HEK293 (cell line): ENCODE measurements around the gene MRM1.

Experiments used
- CTCF ChIA-PET: fragments of 350-600 bp; formaldehyde crosslinking; extraction: SDS; loops from one replicate; lab custom pipeline; 2021; ENCODE audit warnings: antibody characterized with exemption; lab: Yijun Ruan, JAX
- POLR2A ChIA-PET: fragments of 300-600 bp; formaldehyde crosslinking; extraction: SDS; loops from one replicate; lab custom pipeline; 2020; ENCODE audit warnings: antibody characterized with exemption, inconsistent platforms; lab: Yijun Ruan, JAX
- H3K27ac ChIP-seq: fragments of 200-500 bp; sonication (Bioruptor generic); 2 replicates; pipeline ENCODE4 v1.5.1; 2014; ENCODE audit warnings: low read depth, low read length, control low read depth, inconsistent platforms; ENCODE audit errors: extremely low read depth
- H3K36me3 ChIP-seq, 2 experiments: fragments of 200-500 bp in 1 of 2; sonication (Bioruptor generic) in 1 of 2; 1 replicate in 1 of 2; 2 replicates in 1 of 2; pipeline ENCODE4 v1.5.1; 2014 to 2017; ENCODE audit warnings: inconsistent platforms in 2 of 2, low read length in 2 of 2; ENCODE audit not compliant: control insufficient read depth in 2 of 2, insufficient read depth in 1 of 2
- H3K4me1 ChIP-seq: fragments of 200-500 bp; sonication (Bioruptor generic); 2 replicates; pipeline ENCODE4 v1.5.1; 2014; ENCODE audit warnings: mild to moderate bottlenecking, low read length, inconsistent platforms; ENCODE audit not compliant: control insufficient read depth, insufficient read depth
- H3K4me3 ChIP-seq: 2 replicates; pipeline ENCODE4 v1.5.1; 2011; ENCODE audit warnings: low read depth, mild to moderate bottlenecking, control low read depth, low read length, moderate library complexity
- H3K9me3 ChIP-seq: fragments of 200-500 bp; sonication (Bioruptor generic); 2 replicates; pipeline ENCODE4 v1.5.1; 2014; ENCODE audit warnings: low read depth, low read length, inconsistent platforms; ENCODE audit not compliant: control insufficient read depth, insufficient read depth
- BCL11B ChIP-seq: fragments of 450-650 bp; formaldehyde crosslinking; IDR thresholded peaks from 2 replicates; pipeline ENCODE4 v1.5.1; 2016; ENCODE audit warnings: low read depth, missing biosample characterization, missing genetic modification characterization
- GLIS1 ChIP-seq: fragments of 450-650 bp; formaldehyde crosslinking; IDR thresholded peaks from 2 replicates; pipeline ENCODE4 v1.5.1; 2016; ENCODE audit warnings: missing biosample characterization, missing genetic modification characterization
- GLIS2 ChIP-seq: fragments of 450-650 bp; formaldehyde crosslinking; IDR thresholded peaks from 2 replicates; pipeline ENCODE4 v1.5.1; 2016; ENCODE audit warnings: missing biosample characterization, missing genetic modification characterization
- HOXD13 ChIP-seq: sonication (generic); formaldehyde crosslinking; IDR thresholded peaks from 2 replicates; pipeline ENCODE4 v1.8.0; 2022; ENCODE audit warnings: missing genetic modification reagents, borderline replicate concordance
- KLF1 ChIP-seq: fragments of 450-650 bp; formaldehyde crosslinking; IDR thresholded peaks from 2 replicates; pipeline ENCODE4 v1.5.1; 2016; ENCODE audit warnings: missing biosample characterization, missing genetic modification characterization
- KLF9 ChIP-seq: fragments of 450-650 bp; formaldehyde crosslinking; IDR thresholded peaks from 2 replicates; pipeline ENCODE4 v1.5.1; 2016; ENCODE audit warnings: missing biosample characterization, missing genetic modification characterization, low read depth
- OSR2 ChIP-seq: fragments of 450-650 bp; formaldehyde crosslinking; IDR thresholded peaks from 2 replicates; pipeline ENCODE4 v1.5.1; 2016; ENCODE audit warnings: missing biosample characterization, missing genetic modification characterization
- RBAK ChIP-seq: fragments of 450-650 bp; formaldehyde crosslinking; IDR thresholded peaks from 2 replicates; pipeline ENCODE4 v1.5.1; 2016; ENCODE audit warnings: missing biosample characterization, missing genetic modification characterization
- SP7 ChIP-seq: fragments of 450-650 bp; formaldehyde crosslinking; IDR thresholded peaks from 2 replicates; pipeline ENCODE4 v1.5.1; 2016; ENCODE audit warnings: missing biosample characterization, missing genetic modification characterization
- ZBTB17 ChIP-seq: fragments of 450-650 bp; formaldehyde crosslinking; IDR thresholded peaks from 2 replicates; pipeline ENCODE4 v1.5.1; 2016; ENCODE audit warnings: missing biosample characterization, missing genetic modification characterization
- ZBTB20 ChIP-seq: fragments of 450-650 bp; formaldehyde crosslinking; IDR thresholded peaks from 2 replicates; pipeline ENCODE4 v1.5.1; 2016; ENCODE audit warnings: missing biosample characterization, missing genetic modification characterization
- ZBTB48 ChIP-seq: fragments of 450-650 bp; formaldehyde crosslinking; IDR thresholded peaks from 2 replicates; pipeline ENCODE4 v1.5.1; 2016; ENCODE audit warnings: missing biosample characterization, missing genetic modification characterization
- ZNF155 ChIP-seq: fragments of 450-650 bp; formaldehyde crosslinking; IDR thresholded peaks from 2 replicates; pipeline ENCODE4 v1.5.1; 2016; ENCODE audit warnings: missing biosample characterization, missing genetic modification characterization
- ZNF174 ChIP-seq: fragments of 450-650 bp; formaldehyde crosslinking; IDR thresholded peaks from 2 replicates; pipeline ENCODE4 v1.5.0; 2017; ENCODE audit warnings: missing biosample characterization, mild to moderate bottlenecking, missing genetic modification characterization
- ZNF223 ChIP-seq: fragments of 450-650 bp; formaldehyde crosslinking; IDR thresholded peaks from 2 replicates; pipeline ENCODE4 v1.5.1; 2016; ENCODE audit warnings: missing biosample characterization, missing genetic modification characterization
- ZNF266 ChIP-seq: fragments of 450-650 bp; formaldehyde crosslinking; IDR thresholded peaks from 2 replicates; pipeline ENCODE4 v1.5.1; 2016; ENCODE audit warnings: missing biosample characterization, missing genetic modification characterization, low read depth
- ZNF600 ChIP-seq: fragments of 450-650 bp; formaldehyde crosslinking; IDR thresholded peaks from 2 replicates; pipeline ENCODE4 v1.5.1; 2016; ENCODE audit warnings: missing biosample characterization, missing genetic modification characterization
- ZNF777 ChIP-seq: fragments of 450-650 bp; formaldehyde crosslinking; IDR thresholded peaks from 2 replicates; pipeline ENCODE4 v1.5.1; 2017; ENCODE audit warnings: missing biosample characterization, missing genetic modification characterization, borderline replicate concordance
- ZSCAN30 ChIP-seq: fragments of 450-650 bp; IDR thresholded peaks from 2 replicates; pipeline ENCODE4 v1.5.1; 2018; ENCODE audit warnings: missing biosample characterization, mild to moderate bottlenecking, missing genetic modification characterization, moderate library complexity
- ZXDB ChIP-seq: fragments of 450-650 bp; formaldehyde crosslinking; IDR thresholded peaks from 2 replicates; pipeline ENCODE4 v1.5.1; 2016; ENCODE audit warnings: missing biosample characterization, missing genetic modification characterization
- TF ChIP-seq, protein P1 (sequence below): fragments of 450-650 bp; formaldehyde crosslinking; IDR thresholded peaks from 2 replicates; pipeline ENCODE4 v1.5.1; 2016; ENCODE audit warnings: missing biosample characterization, missing genetic modification characterization
- TF ChIP-seq, protein P2 (sequence below): fragments of 450-650 bp; formaldehyde crosslinking; IDR thresholded peaks from 2 replicates; pipeline ENCODE4 v1.5.1; 2016; ENCODE audit warnings: missing biosample characterization, missing genetic modification characterization, low read depth
- TF ChIP-seq, protein P3 (sequence below): fragments of 450-650 bp; formaldehyde crosslinking; IDR thresholded peaks from 2 replicates; pipeline ENCODE4 v1.5.1; 2016; ENCODE audit warnings: missing biosample characterization, missing genetic modification characterization
- TF ChIP-seq, protein P4 (sequence below): fragments of 450-650 bp; formaldehyde crosslinking; IDR thresholded peaks from 2 replicates; pipeline ENCODE4 v1.5.1; 2016; ENCODE audit warnings: missing biosample characterization, missing genetic modification characterization
- TF ChIP-seq, protein P5 (sequence below): fragments of 450-650 bp; formaldehyde crosslinking; IDR thresholded peaks from 2 replicates; pipeline ENCODE4 v1.5.1; 2016; ENCODE audit warnings: missing biosample characterization, missing genetic modification characterization
- TF ChIP-seq, protein P6 (sequence below): fragments of 450-650 bp; formaldehyde crosslinking; IDR thresholded peaks from 2 replicates; pipeline ENCODE4 v1.5.1; 2016; ENCODE audit warnings: missing biosample characterization, missing genetic modification characterization

MRM1 gene

DNA sequence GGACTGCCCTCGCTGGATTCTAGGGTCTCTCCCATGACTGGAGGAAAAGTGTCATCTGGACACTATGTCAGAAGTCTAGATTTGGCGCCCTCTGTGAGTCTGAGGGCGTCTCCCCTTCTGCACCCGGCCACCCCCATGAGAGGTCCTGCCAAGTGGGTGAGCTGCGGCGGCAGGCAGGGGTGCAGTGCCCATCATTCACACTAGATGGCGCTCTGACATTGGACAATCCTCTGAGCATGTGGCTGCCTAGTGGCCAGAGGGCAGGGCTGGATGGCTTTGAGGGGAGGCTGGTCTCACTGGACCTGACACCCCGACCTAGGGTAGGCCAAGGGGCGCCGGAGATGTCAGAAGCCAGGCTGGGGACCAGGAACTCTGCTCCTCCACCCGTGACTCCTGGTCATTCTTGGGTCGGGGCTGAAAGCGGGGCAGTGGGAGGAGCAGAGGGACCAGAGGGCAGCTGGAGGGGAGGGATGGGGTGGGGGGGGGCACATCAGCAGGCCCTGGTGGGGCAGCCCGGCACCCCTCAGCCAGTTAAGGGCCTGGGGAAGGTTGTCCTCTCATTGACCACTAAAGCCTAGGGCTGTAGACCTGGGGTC lies 28.0 kb downstream of the MRM1 start (continued):
- TF ChIP-seq ZSCAN30 (tag by site-specific recombination) (0 out of 2 replicates have a peak, but pooled peaks have one; percentile 48), KLF9 (tag by site-specific recombination) (no peak), GLIS2 (tag by site-specific recombination) (peak; percentile 45; the same call in 1 of the 2 replicates), ZBTB17 (tag by site-specific recombination) (peak; percentile 27; the same call in 1 of the 2 replicates), ZNF155 (tag by site-specific recombination) (no peak), RBAK (tag by site-specific recombination) (no peak), ZBTB48 (tag by site-specific recombination) (no peak), BCL11B (tag by site-specific recombination) (0 out of 2 replicates have a peak, but pooled peaks have one; percentile 52), ZBTB20 (tag by site-specific recombination) (no peak), KLF1 (tag by site-specific recombination) (peak; percentile 52; the same call in 1 of the 2 replicates)
- TF ChIP-seq, protein P1, sequence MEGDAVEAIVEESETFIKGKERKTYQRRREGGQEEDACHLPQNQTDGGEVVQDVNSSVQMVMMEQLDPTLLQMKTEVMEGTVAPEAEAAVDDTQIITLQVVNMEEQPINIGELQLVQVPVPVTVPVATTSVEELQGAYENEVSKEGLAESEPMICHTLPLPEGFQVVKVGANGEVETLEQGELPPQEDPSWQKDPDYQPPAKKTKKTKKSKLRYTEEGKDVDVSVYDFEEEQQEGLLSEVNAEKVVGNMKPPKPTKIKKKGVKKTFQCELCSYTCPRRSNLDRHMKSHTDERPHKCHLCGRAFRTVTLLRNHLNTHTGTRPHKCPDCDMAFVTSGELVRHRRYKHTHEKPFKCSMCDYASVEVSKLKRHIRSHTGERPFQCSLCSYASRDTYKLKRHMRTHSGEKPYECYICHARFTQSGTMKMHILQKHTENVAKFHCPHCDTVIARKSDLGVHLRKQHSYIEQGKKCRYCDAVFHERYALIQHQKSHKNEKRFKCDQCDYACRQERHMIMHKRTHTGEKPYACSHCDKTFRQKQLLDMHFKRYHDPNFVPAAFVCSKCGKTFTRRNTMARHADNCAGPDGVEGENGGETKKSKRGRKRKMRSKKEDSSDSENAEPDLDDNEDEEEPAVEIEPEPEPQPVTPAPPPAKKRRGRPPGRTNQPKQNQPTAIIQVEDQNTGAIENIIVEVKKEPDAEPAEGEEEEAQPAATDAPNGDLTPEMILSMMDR, result peak; percentile 99
- TF ChIP-seq, protein P2, sequence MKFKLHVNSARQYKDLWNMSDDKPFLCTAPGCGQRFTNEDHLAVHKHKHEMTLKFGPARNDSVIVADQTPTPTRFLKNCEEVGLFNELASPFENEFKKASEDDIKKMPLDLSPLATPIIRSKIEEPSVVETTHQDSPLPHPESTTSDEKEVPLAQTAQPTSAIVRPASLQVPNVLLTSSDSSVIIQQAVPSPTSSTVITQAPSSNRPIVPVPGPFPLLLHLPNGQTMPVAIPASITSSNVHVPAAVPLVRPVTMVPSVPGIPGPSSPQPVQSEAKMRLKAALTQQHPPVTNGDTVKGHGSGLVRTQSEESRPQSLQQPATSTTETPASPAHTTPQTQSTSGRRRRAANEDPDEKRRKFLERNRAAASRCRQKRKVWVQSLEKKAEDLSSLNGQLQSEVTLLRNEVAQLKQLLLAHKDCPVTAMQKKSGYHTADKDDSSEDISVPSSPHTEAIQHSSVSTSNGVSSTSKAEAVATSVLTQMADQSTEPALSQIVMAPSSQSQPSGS (tag by site-specific recombination), result no peak
- TF ChIP-seq, protein P3, sequence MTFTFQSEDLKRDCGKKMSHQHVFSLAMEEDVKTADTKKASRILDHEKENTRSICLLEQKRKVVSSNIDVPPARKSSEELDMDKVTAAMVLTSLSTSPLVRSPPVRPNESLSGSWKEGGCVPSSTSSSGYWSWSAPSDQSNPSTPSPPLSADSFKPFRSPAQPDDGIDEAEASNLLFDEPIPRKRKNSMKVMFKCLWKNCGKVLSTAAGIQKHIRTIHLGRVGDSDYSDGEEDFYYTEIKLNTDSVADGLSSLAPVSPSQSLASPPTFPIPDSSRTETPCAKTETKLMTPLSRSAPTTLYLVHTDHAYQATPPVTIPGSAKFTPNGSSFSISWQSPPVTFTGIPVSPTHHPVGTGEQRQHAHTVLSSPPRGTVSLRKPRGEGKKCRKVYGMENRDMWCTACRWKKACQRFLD (tag by site-specific recombination), result no peak
- TF ChIP-seq, protein P4, sequence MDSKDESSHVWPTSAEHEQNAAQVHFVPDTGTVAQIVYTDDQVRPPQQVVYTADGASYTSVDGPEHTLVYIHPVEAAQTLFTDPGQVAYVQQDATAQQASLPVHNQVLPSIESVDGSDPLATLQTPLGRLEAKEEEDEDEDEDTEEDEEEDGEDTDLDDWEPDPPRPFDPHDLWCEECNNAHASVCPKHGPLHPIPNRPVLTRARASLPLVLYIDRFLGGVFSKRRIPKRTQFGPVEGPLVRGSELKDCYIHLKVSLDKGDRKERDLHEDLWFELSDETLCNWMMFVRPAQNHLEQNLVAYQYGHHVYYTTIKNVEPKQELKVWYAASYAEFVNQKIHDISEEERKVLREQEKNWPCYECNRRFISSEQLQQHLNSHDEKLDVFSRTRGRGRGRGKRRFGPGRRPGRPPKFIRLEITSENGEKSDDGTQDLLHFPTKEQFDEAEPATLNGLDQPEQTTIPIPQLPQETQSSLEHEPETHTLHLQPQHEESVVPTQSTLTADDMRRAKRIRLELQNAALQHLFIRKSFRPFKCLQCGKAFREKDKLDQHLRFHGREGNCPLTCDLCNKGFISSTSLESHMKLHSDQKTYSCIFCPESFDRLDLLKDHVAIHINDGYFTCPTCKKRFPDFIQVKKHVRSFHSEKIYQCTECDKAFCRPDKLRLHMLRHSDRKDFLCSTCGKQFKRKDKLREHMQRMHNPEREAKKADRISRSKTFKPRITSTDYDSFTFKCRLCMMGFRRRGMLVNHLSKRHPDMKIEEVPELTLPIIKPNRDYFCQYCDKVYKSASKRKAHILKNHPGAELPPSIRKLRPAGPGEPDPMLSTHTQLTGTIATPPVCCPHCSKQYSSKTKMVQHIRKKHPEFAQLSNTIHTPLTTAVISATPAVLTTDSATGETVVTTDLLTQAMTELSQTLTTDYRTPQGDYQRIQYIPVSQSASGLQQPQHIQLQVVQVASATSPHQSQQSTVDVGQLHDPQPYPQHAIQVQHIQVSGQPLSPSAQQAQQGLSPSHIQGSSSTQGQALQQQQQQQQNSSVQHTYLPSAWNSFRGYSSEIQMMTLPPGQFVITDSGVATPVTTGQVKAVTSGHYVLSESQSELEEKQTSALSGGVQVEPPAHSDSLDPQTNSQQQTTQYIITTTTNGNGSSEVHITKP (tag by site-specific recombination), result no peak
- TF ChIP-seq, protein P5, sequence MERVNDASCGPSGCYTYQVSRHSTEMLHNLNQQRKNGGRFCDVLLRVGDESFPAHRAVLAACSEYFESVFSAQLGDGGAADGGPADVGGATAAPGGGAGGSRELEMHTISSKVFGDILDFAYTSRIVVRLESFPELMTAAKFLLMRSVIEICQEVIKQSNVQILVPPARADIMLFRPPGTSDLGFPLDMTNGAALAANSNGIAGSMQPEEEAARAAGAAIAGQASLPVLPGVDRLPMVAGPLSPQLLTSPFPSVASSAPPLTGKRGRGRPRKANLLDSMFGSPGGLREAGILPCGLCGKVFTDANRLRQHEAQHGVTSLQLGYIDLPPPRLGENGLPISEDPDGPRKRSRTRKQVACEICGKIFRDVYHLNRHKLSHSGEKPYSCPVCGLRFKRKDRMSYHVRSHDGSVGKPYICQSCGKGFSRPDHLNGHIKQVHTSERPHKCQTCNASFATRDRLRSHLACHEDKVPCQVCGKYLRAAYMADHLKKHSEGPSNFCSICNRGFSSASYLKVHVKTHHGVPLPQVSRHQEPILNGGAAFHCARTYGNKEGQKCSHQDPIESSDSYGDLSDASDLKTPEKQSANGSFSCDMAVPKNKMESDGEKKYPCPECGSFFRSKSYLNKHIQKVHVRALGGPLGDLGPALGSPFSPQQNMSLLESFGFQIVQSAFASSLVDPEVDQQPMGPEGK, result 0 out of 2 replicates have a peak, but pooled peaks have one; percentile 19
- TF ChIP-seq, all 188 proteins: peak for 10

DNA sequence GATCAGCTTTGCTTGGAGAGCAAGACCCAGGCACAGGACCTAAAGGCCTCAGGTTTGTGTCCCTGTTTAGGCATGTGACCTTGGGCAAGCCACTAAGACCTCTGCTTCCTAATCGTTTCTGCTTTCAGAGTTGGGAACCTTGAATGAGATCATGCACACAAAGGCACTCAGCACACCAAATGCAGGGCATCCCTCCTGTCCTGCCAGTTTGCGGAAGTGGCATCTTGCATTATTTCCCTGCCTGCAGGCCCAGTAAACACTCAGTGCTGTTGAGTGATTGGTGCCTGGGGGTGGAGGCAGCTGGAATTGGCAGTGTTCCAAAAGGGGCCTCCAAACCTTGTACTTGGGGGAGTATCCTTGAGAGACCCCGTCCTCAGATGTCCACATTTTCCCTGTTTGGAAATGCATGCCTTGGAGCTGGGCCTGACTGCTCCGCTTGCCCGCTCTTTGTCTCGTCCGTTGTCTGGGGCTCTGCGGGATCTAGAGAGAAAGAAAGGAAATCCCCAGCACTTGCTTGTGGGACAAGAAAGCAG lies 28.7 kb downstream of the MRM1 start:
- Histone ChIP-seq H3K27ac (no peak overlapping the region), H3K4me3 (no peak overlapping the region), H3K36me3 (no peaks in the 10 kb centered on the region), H3K4me1 (no peaks in the 10 kb centered on the region), H3K9me3 (no peaks in the 10 kb centered on the region)
- ChIA-PET CTCF (interaction anchor here (0.5 to 8.6 kb wide), 17 partner anchors 8 to 775 kb away, joined by 3 to 84 read pairs (median 5); partner anchors contain the start of gene MRM1), POLR2A (no interaction called here)
- no peak for TF ChIP-seq ZNF174 (tag by site-specific recombination)
- no peak for TF ChIP-seq HOXD13 (CRISPR knock-in tag)
- TF ChIP-seq BCL11B (tag by site-specific recombination), result no peak
- TF ChIP-seq OSR2 (tag by site-specific recombination), result no peak
- no peak for TF ChIP-seq SP7 (tag by site-specific recombination)
- no peak for TF ChIP-seq ZNF223 (tag by site-specific recombination)
- TF ChIP-seq ZNF777 (tag by site-specific recombination), result no peak
- TF ChIP-seq ZXDB (tag by site-specific recombination), result no peak
- no peak for TF ChIP-seq GLIS1 (tag by site-specific recombination)
- no peak for TF ChIP-seq ZNF600 (tag by site-specific recombination)
- TF ChIP-seq, protein P6, sequence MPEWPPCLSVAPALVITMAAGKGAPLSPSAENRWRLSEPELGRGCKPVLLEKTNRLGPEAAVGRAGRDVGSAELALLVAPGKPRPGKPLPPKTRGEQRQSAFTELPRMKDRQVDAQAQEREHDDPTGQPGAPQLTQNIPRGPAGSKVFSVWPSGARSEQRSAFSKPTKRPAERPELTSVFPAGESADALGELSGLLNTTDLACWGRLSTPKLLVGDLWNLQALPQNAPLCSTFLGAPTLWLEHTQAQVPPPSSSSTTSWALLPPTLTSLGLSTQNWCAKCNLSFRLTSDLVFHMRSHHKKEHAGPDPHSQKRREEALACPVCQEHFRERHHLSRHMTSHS (tag by site-specific recombination), result no peak
- no peak for TF ChIP-seq ZNF266 (tag by site-specific recombination)
